ENCODE data around the gene OR6N2. TPM values are rescaled to one million over a fixed set of nuclear protein-coding genes. Genes with fewer than 3 reads are reported as not detected.

Gene OR6N2
- total RNA-seq, 1 experiment from 2014 or later: not detected

DNA sequence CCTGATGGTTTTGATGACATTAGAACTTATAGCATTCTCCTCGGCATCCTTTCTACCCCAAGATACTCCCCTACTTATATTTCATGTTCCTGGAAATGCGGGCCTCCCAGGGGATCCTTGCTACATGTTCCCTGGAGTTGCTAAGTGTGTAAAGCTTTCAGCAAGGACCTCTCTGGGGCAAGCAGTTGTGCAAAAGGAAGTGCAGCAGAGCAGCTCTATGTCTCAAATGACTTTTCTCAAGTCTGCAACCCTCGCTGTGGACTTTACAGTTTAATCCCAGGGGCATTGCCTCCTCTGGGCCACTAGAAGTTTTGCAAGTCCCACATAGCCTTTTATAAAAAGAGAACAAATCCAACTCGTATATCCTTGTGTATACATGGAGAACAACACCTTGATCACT is 29.3 kb upstream of the OR6N2 start:
- Histone ChIP-seq H3K4me1 (replicated peaks; ENCODE audit: insufficient read depth) (no peaks in the 10 kb centered on the region), H2AFZ (no peak overlapping the region), H3K9me3 (ENCODE audit: insufficient read depth, low read depth) (no peaks in the 10 kb centered on the region), H3K79me2 (ENCODE audit: low read depth) (no peaks in the 10 kb centered on the region), H3K9me2 (ENCODE audit: insufficient read depth) (no peaks in the 10 kb centered on the region), H3K4me3 (no peak overlapping the region), H3K36me3 (ENCODE audit: low read depth) (no peaks in the 10 kb centered on the region), H3F3A (ENCODE audit: insufficient read depth, low read depth) (no peaks in the 10 kb centered on the region), H3K4me2 (no peak overlapping the region), H3K27me3 (ENCODE audit: insufficient read depth, low read depth) (no peaks in the 10 kb centered on the region; the same call in 1 of the 2 replicates), H3K27ac (no peak overlapping the region), H4K20me1 (ENCODE audit: insufficient read depth) (no peaks in the 10 kb centered on the region)
- intact Hi-C loops (cut with micrococcal nuclease; ENCODE audit: unreplicated experiment): no loop called here
- TF ChIP-seq EZH2 (IDR thresholded peaks at IDR 0.05; ENCODE audit: low read depth): no peak
- BruUV-seq (replicated peaks): no TSS peak
- ChIA-PET POLR2A (ENCODE audit: unreplicated experiment) (no interaction called here), CTCF (no interaction called here)
- DNase-seq: no peak

DNA sequence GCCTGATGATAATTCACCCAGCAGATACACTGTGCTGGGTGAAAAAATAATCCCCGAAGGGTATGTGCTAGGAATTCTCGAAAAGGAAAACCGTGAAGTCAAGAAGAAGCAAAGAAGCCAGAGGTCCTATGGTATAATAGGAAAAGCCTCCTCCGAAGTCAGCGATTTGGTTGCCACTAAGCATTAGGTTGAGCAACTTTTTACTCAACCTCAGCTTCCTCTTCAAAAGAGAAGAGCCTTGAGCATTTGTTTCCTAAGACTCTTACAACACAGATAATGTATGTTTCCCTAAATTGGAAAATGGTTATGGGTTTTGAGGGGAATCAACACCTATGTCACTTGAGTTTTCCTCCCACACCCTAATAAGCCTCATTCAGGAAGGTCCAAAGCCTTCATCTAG is 28.9 kb upstream of the OR6N2 start:
- Histone ChIP-seq H3K4me3 (no peak overlapping the region), H3K79me2 (ENCODE audit: low read depth) (no peaks in the 10 kb centered on the region), H3K27me3 (ENCODE audit: insufficient read depth, low read depth) (no peaks in the 10 kb centered on the region; the same call in 1 of the 2 replicates), H3K9me2 (ENCODE audit: insufficient read depth) (no peaks in the 10 kb centered on the region), H3K4me2 (no peak overlapping the region), H2AFZ (no peak overlapping the region), H3K27ac (no peak overlapping the region), H3K9me3 (ENCODE audit: insufficient read depth, low read depth) (no peaks in the 10 kb centered on the region), H4K20me1 (ENCODE audit: insufficient read depth) (no peaks in the 10 kb centered on the region), H3K4me1 (replicated peaks; ENCODE audit: insufficient read depth) (no peaks in the 10 kb centered on the region), H3K36me3 (ENCODE audit: low read depth) (no peaks in the 10 kb centered on the region), H3F3A (ENCODE audit: insufficient read depth, low read depth) (no peaks in the 10 kb centered on the region)
- intact Hi-C loops (cut with micrococcal nuclease; ENCODE audit: unreplicated experiment): no loop called here
- POLR2A ChIA-PET (ENCODE audit: unreplicated experiment): no interaction called here
- TF ChIP-seq, protein P1, sequence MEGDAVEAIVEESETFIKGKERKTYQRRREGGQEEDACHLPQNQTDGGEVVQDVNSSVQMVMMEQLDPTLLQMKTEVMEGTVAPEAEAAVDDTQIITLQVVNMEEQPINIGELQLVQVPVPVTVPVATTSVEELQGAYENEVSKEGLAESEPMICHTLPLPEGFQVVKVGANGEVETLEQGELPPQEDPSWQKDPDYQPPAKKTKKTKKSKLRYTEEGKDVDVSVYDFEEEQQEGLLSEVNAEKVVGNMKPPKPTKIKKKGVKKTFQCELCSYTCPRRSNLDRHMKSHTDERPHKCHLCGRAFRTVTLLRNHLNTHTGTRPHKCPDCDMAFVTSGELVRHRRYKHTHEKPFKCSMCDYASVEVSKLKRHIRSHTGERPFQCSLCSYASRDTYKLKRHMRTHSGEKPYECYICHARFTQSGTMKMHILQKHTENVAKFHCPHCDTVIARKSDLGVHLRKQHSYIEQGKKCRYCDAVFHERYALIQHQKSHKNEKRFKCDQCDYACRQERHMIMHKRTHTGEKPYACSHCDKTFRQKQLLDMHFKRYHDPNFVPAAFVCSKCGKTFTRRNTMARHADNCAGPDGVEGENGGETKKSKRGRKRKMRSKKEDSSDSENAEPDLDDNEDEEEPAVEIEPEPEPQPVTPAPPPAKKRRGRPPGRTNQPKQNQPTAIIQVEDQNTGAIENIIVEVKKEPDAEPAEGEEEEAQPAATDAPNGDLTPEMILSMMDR (conservative IDR thresholded peaks at IDR 0.05): no peak
- no peak for TF ChIP-seq EZH2 (IDR thresholded peaks at IDR 0.05; ENCODE audit: low read depth)
- no peak for DNase-seq
- no TSS peak for BruUV-seq (replicated peaks)
- CTCF ChIA-PET: no interaction called here

DNA sequence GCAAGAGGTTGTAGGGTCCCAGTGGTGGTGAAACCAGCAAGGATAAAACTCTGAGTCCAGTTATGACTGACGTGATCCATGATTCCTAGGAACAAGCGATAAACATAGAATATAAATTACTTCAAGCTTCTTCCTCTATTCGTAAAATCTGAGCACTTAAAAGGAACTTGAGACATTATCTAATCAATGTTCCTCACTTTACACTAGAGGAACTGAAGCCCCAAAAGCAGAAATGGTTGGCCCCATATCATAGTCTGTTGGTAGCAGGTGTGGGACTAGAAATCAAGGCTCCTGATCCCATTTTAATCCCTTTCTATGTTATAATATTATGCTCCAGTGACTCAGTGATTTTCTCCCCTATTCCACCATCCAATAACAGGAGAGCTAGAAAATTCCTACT is 28.3 kb upstream of the OR6N2 start:
- Histone ChIP-seq H3K36me3 (ENCODE audit: low read depth) (no peaks in the 10 kb centered on the region), H3K79me2 (ENCODE audit: low read depth) (no peaks in the 10 kb centered on the region), H3K4me3 (no peak overlapping the region), H3F3A (ENCODE audit: insufficient read depth, low read depth) (no peaks in the 10 kb centered on the region), H3K27me3 (ENCODE audit: insufficient read depth, low read depth) (no peaks in the 10 kb centered on the region; the same call in 1 of the 2 replicates), H3K4me1 (replicated peaks; ENCODE audit: insufficient read depth) (no peaks in the 10 kb centered on the region), H4K20me1 (ENCODE audit: insufficient read depth) (no peaks in the 10 kb centered on the region), H3K27ac (no peak overlapping the region), H3K9me3 (ENCODE audit: insufficient read depth, low read depth) (no peaks in the 10 kb centered on the region), H2AFZ (no peak overlapping the region), H3K4me2 (no peak overlapping the region), H3K9me2 (ENCODE audit: insufficient read depth) (no peaks in the 10 kb centered on the region)
- BruUV-seq (replicated peaks): no TSS peak
- no peak for DNase-seq
- ChIA-PET CTCF (no interaction called here), POLR2A (ENCODE audit: unreplicated experiment) (no interaction called here)
- intact Hi-C loops (cut with micrococcal nuclease; ENCODE audit: unreplicated experiment): no loop called here
- TF ChIP-seq EZH2 (IDR thresholded peaks at IDR 0.05; ENCODE audit: low read depth): no peak
- TF ChIP-seq, protein P1 (conservative IDR thresholded peaks at IDR 0.05): no peak

DNA sequence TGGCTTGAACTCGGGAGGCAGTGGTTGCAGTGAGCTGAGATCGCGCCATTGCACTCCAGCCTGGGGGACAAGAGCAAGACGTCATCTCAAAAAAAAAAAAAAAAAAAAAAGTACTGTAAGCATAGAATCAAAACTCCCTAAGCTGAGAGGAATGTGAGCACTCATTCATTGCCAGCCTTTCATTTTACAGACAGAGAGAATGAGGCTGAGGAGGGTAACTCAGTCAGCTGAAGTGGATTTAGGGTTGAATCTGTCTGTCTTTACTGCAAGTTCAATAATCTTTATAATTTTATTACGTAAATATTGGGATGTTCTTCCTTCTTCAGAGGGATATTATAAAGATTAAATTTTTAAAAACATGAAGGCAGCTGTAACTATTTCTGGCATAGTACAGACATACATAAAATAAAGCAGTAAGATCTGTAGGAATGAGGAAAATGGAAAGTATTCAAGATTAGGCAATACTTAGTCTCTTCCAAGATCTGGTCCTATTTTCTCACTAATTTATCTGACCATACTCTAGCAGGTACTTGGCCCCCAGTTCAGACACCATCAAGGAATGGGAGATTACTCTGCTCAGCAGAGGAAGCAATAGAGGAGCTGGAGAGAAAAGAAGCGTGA is 26.0 kb upstream of the OR6N2 start:
- H3K36me3 ChIP-seq (ENCODE audit: low read depth): no peaks in the 10 kb centered on the region
- no peaks in the 10 kb centered on the region for H3K4me1 ChIP-seq (replicated peaks; ENCODE audit: insufficient read depth)
- intact Hi-C loops (cut with micrococcal nuclease; ENCODE audit: unreplicated experiment): no loop called here
- H2AFZ ChIP-seq: no peak overlapping the region
- no peak for DNase-seq
- no peaks in the 10 kb centered on the region for H3K79me2 ChIP-seq (ENCODE audit: low read depth)
- BruUV-seq (replicated peaks): no TSS peak
- no peaks in the 10 kb centered on the region for H4K20me1 ChIP-seq (ENCODE audit: insufficient read depth)
- H3F3A ChIP-seq (ENCODE audit: insufficient read depth, low read depth): no peaks in the 10 kb centered on the region
- H3K27me3 ChIP-seq (ENCODE audit: insufficient read depth, low read depth): no peaks in the 10 kb centered on the region; the same call in 1 of the 2 replicates
- no peaks in the 10 kb centered on the region for H3K9me2 ChIP-seq (ENCODE audit: insufficient read depth)
- TF ChIP-seq, protein P1 (conservative IDR thresholded peaks at IDR 0.05): no peak
- no peak for TF ChIP-seq EZH2 (IDR thresholded peaks at IDR 0.05; ENCODE audit: low read depth)
- no peaks in the 10 kb centered on the region for H3K9me3 ChIP-seq (ENCODE audit: insufficient read depth, low read depth)
- ChIA-PET POLR2A (ENCODE audit: unreplicated experiment) (no interaction called here), CTCF (interaction anchor here (0.6 to 0.7 kb wide), 3 partner anchors 111 to 276 kb away, joined by 3 to 5 read pairs (median 3); no protein-coding TSS in a partner anchor)
- no peak overlapping the region for H3K4me3 ChIP-seq
- H3K4me2 ChIP-seq: no peak overlapping the region
- H3K27ac ChIP-seq: no peak overlapping the region

All from PC-9 (cell line).